Measurements from ENCODE around the gene STX4. TPM values are rescaled to one million over a fixed set of nuclear protein-coding genes. Genes with fewer than 3 reads are reported as not detected.

STX4 gene
- total and polyA plus RNA-seq, 4 donors = 11.4 to 22.1 (median 17.4) TPM

- no peak within 1 kb of the TSS for H3K9ac ChIP-seq (ENCODE audit: low read depth in 1 of 2, low read length in 2 of 2)
- H3K27me3 ChIP-seq (ENCODE audit: control insufficient read depth in 4 of 4, insufficient read depth in 4 of 4, low read length in 3 of 4) = no peaks in the 10 kb centered on the region
- TF ChIP-seq ATF3 (IDR thresholded peaks at IDR 0.05) = no peak
- no peak for TF ChIP-seq JUND (IDR thresholded peaks at IDR 0.05)
- TF ChIP-seq SP1 (IDR thresholded peaks at IDR 0.05) = no peak
- TF ChIP-seq REST (IDR thresholded peaks at IDR 0.05) = no peak
- no peak for TF ChIP-seq FOXA2 (IDR thresholded peaks at IDR 0.05)
- TF ChIP-seq HNF4A (conservative IDR thresholded peaks at IDR 0.05) = no peak
- TF ChIP-seq FOXA1 (IDR thresholded peaks at IDR 0.05) = no peak
- TF ChIP-seq RXRA (IDR thresholded peaks at IDR 0.05) = no peak
- TF ChIP-seq TAF1 (conservative IDR thresholded peaks at IDR 0.05) = no peak
- TF ChIP-seq CTCF (IDR thresholded peaks at IDR 0.05; ENCODE audit: low read depth, low read length, missing input control) = no peak
- TF ChIP-seq HNF4G (IDR thresholded peaks at IDR 0.05) = no peak
- no peak for TF ChIP-seq RAD21 (IDR thresholded peaks at IDR 0.05)
- no peak for TF ChIP-seq GABPA (IDR thresholded peaks at IDR 0.05 in 1 of 2, conservative IDR thresholded peaks at IDR 0.05 in 1 of 2)
- no peak within 1 kb of the TSS for H3K4me3 ChIP-seq (ENCODE audit: low read depth in 1 of 3, low read length in 3 of 3)
- peaks cover 13 to 44% (median 27%) of the 10 kb centered on the region in 4 donors for H3K36me3 ChIP-seq (ENCODE audit: control insufficient read depth in 4 of 4, insufficient read depth in 3 of 4, low read depth in 1 of 4, low read length in 3 of 4)
- 84% methylated on average over 15 of the region's 15 CpGs for WGBS
- H3K4me1 ChIP-seq (ENCODE audit: control insufficient read depth in 4 of 4, insufficient read depth in 4 of 4, low read length in 3 of 4) = peaks cover 0 to 12% (median 8%) of the 10 kb centered on the region in 4 donors
- no peak for DNase-seq (ENCODE audit: low spot score)
- no peaks in the 10 kb centered on the region for H3K9me3 ChIP-seq (ENCODE audit: control insufficient read depth in 4 of 4, low read length in 3 of 4)
- H3K27ac ChIP-seq (ENCODE audit: low read depth in 1 of 2, low read length in 2 of 2) = no peak within 1 kb of the TSS
Observed at GRCh38 chr16:31088459-31089183, 55.3 kb downstream of the STX4 start, which contains the start of gene PRSS53. Gene PRSS53, minus strand, starts transcription at chr16:31088943. Its CDS starts 134 bp downstream, at chr16:31088809.

GRCh38 chr16:31089199-31089598 is 55.8 kb downstream of the STX4 start:
- TF ChIP-seq REST (IDR thresholded peaks at IDR 0.05) = no peak
- no peak for TF ChIP-seq CTCF (IDR thresholded peaks at IDR 0.05; ENCODE audit: low read depth, low read length, missing input control)
- TF ChIP-seq RAD21 (IDR thresholded peaks at IDR 0.05) = no peak
- no peak for TF ChIP-seq EGR1 (IDR thresholded peaks at IDR 0.05; ENCODE audit: low read depth in 2 of 2)
- TF ChIP-seq ATF3 (IDR thresholded peaks at IDR 0.05) = no peak
- TF ChIP-seq TAF1 (conservative IDR thresholded peaks at IDR 0.05) = no peak
- TF ChIP-seq HNF4G (IDR thresholded peaks at IDR 0.05) = no peak
- no peak for TF ChIP-seq FOXA1 (IDR thresholded peaks at IDR 0.05)
- no peak for TF ChIP-seq YY1 (IDR thresholded peaks at IDR 0.05)
- TF ChIP-seq ZBTB33 (IDR thresholded peaks at IDR 0.05) = no peak
- TF ChIP-seq RXRA (IDR thresholded peaks at IDR 0.05) = no peak
- no peak for TF ChIP-seq HNF4A (conservative IDR thresholded peaks at IDR 0.05)
- Histone ChIP-seq H3K27ac (ENCODE audit: low read depth in 1 of 2, low read length in 2 of 2) (no peak overlapping the region), H3K27me3 (ENCODE audit: control insufficient read depth in 4 of 4, insufficient read depth in 4 of 4, low read length in 3 of 4) (no peaks in the 10 kb centered on the region), H3K4me3 (ENCODE audit: low read depth in 1 of 3, low read length in 3 of 3) (no peak overlapping the region), H3K9me3 (ENCODE audit: control insufficient read depth in 4 of 4, low read length in 3 of 4) (no peaks in the 10 kb centered on the region), H3K36me3 (ENCODE audit: control insufficient read depth in 4 of 4, insufficient read depth in 3 of 4, low read depth in 1 of 4, low read length in 3 of 4) (peaks cover 13 to 39% (median 25%) of the 10 kb centered on the region in 4 donors), H3K4me1 (ENCODE audit: control insufficient read depth in 4 of 4, insufficient read depth in 4 of 4, low read length in 3 of 4) (peaks cover 0 to 12% (median 8%) of the 10 kb centered on the region in 4 donors), H3K9ac (ENCODE audit: low read depth in 1 of 2, low read length in 2 of 2) (no peak overlapping the region)
- DNase-seq (ENCODE audit: low spot score) = no peak
- 96% methylated on average over 8 of the region's 8 CpGs for WGBS

Data from liver (tissue), 9 donors.